ENCODE results near the gene GH2.

DNA sequence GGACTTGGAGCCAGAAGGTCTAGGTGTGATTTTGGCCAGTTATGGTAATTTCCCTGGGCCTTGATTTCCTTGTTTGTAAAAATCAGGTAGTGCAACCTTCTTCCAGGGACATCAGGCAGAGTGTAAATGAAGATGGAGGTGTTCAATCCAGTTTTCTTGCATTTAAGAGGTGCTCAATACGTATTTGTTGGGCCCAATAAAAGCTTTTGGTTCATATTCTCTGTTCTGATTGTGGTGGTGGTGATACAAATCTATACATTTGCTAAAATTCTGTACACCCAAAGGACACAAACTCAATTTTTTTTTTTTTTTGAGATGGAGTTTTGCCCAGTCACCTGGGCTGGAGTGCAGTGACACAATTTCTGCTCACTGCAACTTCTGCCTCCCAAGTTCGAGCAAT lies 44.4 kb upstream of the GH2 start:
- TF ChIP-seq POLR2AphosphoS5 (IDR thresholded peaks at IDR 0.05) (no peak), POLR2A (IDR thresholded peaks at IDR 0.05) (no peak)

All from transverse colon (tissue), 3 donors.